Measurements from ENCODE around the gene ADGRD1. TPM values are rescaled to one million over a fixed set of nuclear protein-coding genes. Genes with fewer than 3 reads are reported as not detected.

The ADGRD1 gene
- total and polyA plus RNA-seq, 8 donors = 25.6 to 167 (median 33.4) TPM

GRCh38 chr12:131025939-131026702 is 72.4 kb downstream of the ADGRD1 start:
- Histone ChIP-seq H3K9me3 (no peaks in the 10 kb centered on the region), H3K27me3 (no peaks in the 10 kb centered on the region), H3K27ac (no peak overlapping the region), H3K36me3 (no peaks in the 10 kb centered on the region), H3K4me1 (no peaks in the 10 kb centered on the region), H3K4me3 (no peak overlapping the region)
- intact Hi-C loops (cut with DNase I) = no loop called here
- DNase-seq = peak in 1 of 4 donors; percentile 58
- no peak for TF ChIP-seq CTCF (IDR thresholded peaks at IDR 0.05)
- ATAC-seq = no peak

GRCh38 chr12:131026754-131027153 is 73.0 kb downstream of the ADGRD1 start:
- Histone ChIP-seq H3K9me3 (no peaks in the 10 kb centered on the region), H3K4me3 (no peak overlapping the region), H3K4me1 (no peaks in the 10 kb centered on the region), H3K27ac (no peak overlapping the region), H3K27me3 (no peaks in the 10 kb centered on the region), H3K36me3 (no peaks in the 10 kb centered on the region)
- TF ChIP-seq CTCF (IDR thresholded peaks at IDR 0.05) = no peak
- ATAC-seq = no peak
- no peak for DNase-seq
- intact Hi-C loops (cut with DNase I) = no loop called here

GRCh38 chr12:131027264-131027663 is 73.6 kb downstream of the ADGRD1 start:
- ATAC-seq = no peak
- no peak for DNase-seq
- Histone ChIP-seq H3K9me3 (no peaks in the 10 kb centered on the region), H3K4me3 (no peak overlapping the region), H3K27ac (peak overlapping the region in 1 of 2 donors; percentile 64), H3K36me3 (no peaks in the 10 kb centered on the region), H3K4me1 (no peaks in the 10 kb centered on the region), H3K27me3 (no peaks in the 10 kb centered on the region)
- no peak for TF ChIP-seq CTCF (IDR thresholded peaks at IDR 0.05)
- intact Hi-C loops (cut with DNase I) = no loop called here

GRCh38 chr12:131027876-131028586 is 74.3 kb downstream of the ADGRD1 start:
- no peak for TF ChIP-seq CTCF (IDR thresholded peaks at IDR 0.05)
- ATAC-seq = no peak
- DNase-seq = peak in 1 of 4 donors; percentile 72
- no peaks in the 10 kb centered on the region for H3K4me1 ChIP-seq
- peak overlapping the region in 1 of 2 donors; percentile 6 for H3K4me3 ChIP-seq
- intact Hi-C loops (cut with DNase I) = no loop called here
- no peaks in the 10 kb centered on the region for H3K27me3 ChIP-seq
- peak overlapping the region; percentile 64 to 78 for H3K27ac ChIP-seq
- H3K36me3 ChIP-seq = no peaks in the 10 kb centered on the region
- no peaks in the 10 kb centered on the region for H3K9me3 ChIP-seq

All from left lung (tissue), 10 donors.